UCSD-AML1 (cell line): ENCODE results near the gene NELL2.
"Not testable (repeated sequence)": the region's sequence is repeated elsewhere in the genome, so short reads cannot be mapped to it uniquely, and the experiment has no call there.

Experiments used
- DNase-seq: peaks from one replicate; lab custom pipeline; 2025; ENCODE audit not compliant: unreplicated experiment; lab: John Stamatoyannopoulos, UW

NELL2 gene

GRCh38 chr12:44697511-44697910 is 178.6 kb downstream of the NELL2 start:
- DNase-seq = no peak

GRCh38 chr12:44696542-44696941 is 179.6 kb downstream of the NELL2 start:
- no peak for DNase-seq

GRCh38 chr12:44694017-44694416 is 182.1 kb downstream of the NELL2 start:
- DNase-seq = no peak

DNA sequence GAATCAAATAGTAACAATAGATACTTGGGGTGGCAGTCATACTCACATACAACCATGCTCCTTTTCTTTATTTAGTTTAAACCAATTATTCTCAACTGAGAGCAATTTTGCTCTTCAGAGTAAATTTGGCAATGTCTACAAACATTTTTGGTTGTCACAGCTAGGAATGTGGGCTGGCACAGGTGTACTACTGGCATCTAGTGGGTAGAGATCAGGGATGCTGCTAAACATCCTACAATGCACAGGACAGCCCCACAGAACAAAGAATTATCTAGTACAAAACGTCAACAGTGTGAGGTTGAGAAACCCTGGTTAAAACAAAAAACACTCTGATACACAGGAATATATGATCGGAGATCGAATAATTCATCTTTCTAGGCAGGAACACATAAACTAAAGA is 186.5 kb downstream of the NELL2 start:
- DNase-seq = no peak

DNA sequence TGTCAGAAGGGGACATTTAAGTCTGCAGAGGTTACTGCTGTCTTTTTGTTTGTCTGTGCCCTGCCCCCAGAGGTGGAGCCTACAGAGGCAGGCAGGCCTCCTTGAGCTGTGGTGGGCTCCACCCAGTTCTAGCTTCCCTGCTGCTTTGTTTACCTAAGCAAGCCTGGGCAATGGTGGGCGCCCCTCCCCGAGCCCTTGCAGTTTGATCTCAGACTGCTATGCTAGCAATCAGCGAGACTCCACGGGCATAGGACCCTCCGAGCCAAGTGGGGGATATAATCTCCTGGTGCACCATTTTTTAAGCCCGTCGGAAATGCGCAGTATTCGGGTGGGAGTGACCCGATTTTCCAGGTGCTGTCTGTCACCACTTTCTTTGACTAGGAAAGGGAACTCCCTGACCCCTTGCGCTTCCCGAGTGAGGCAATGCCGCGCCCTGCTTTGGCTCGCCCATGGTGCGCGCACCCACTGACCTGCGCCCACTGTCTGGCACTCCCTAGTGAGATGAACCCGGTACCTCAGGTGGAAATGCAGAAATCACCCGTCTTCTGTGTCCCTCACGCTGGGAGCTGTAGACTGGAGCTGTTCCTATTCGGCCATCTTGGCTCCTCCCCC is 189.2 kb downstream of the NELL2 start:
- DNase-seq = not testable (repeated sequence)

GRCh38 chr12:44677724-44678123 is 198.4 kb downstream of the NELL2 start:
- DNase-seq = no peak

DNA sequence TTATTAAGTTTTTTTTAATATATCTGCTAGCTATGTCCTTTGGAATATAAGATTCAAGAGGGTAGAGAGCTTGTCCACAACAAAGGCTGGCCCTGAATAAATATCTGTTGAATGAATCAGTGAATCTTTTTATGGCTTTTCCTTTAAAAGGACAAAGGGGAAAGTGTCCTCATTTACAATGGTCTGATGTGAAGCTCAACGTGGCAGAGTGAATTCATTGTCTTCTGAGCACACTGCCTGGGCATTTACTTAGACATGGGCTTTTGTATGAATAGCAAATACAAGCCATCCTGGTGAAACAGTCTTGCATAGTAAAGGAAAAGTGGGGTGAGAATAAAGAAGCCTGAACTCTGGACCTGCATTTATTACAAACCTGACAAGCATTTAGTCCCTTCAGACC is 201.2 kb downstream of the NELL2 start:
- DNase-seq = no peak

DNA sequence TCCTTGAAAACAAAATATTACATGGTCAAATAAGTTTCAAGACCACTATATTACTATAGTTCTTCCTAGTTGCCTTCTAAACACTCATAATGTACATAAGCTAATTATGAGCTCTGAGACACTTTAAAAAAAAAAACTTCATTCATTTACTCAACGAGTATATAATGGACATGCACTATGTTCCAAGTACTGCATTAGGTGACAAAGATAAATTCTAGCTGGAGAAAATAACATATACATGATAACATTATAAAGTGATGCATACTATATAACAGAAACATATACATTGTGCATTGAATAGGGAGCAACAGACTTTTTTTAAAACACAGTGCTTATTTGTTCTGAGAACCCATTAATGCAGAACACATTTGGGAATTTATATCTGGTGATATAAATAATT is 202.3 kb downstream of the NELL2 start:
- no peak for DNase-seq

GRCh38 chr12:44672042-44672441 is 204.1 kb downstream of the NELL2 start:
- no peak for DNase-seq

DNA sequence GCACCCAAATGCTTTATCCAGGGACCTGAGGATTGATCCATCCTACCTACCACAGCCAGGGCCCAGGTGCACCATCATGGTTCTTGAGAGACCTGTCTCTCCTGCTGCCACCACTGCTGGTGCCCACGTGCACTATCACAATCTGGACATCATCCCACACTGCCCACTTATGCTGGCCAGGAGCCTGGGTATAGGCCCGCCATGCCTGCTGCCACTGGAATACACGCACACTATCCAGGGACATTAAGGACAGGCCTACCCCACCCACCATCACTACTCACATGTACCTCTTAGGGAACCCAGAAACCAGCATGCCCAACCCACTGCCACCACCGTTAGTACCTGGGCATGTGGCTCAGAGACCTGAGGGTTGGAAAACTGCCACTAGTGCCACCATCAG is 207.7 kb downstream of the NELL2 start:
- no peak for DNase-seq

DNA sequence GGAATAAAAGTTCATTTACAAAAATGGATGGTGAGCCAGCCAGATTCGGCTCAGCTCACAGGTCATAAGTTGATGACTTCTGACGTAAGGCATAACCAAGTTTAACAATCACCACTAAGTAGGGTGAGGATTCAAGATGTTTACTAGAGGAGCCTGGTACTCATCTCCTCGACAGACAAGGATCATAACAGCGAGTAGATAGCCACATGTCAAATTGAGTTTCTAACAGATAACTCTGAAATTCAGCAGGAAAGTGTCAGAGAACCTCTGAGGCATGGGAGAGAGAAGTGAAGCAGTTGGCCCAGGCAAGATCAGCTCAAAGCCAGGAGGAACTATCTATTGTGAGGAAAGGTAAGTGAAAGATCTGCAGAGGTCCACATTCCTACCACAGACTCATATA is 208.7 kb downstream of the NELL2 start:
- DNase-seq = no peak

GRCh38 chr12:44663291-44663690 is 212.8 kb downstream of the NELL2 start:
- no peak for DNase-seq

DNA sequence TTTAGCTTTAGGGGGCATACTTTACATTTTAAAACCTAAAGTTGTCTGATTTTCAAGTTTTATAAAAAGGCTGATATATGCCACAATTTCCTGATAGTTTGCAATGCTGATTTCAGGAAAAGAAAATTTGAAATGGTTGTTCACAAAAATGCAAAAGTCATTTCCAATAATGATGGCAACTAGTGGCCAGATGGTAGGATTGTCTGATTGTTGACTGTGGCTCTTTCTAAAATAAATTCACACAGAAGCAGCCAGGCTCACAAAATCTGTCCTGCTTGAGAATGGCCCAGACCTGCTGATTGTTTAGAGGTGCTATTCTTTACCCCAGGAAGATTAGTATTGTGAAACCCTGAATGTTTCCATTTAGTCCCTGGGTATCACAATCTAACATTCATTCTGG is 220.3 kb downstream of the NELL2 start:
- DNase-seq = no peak

DNA sequence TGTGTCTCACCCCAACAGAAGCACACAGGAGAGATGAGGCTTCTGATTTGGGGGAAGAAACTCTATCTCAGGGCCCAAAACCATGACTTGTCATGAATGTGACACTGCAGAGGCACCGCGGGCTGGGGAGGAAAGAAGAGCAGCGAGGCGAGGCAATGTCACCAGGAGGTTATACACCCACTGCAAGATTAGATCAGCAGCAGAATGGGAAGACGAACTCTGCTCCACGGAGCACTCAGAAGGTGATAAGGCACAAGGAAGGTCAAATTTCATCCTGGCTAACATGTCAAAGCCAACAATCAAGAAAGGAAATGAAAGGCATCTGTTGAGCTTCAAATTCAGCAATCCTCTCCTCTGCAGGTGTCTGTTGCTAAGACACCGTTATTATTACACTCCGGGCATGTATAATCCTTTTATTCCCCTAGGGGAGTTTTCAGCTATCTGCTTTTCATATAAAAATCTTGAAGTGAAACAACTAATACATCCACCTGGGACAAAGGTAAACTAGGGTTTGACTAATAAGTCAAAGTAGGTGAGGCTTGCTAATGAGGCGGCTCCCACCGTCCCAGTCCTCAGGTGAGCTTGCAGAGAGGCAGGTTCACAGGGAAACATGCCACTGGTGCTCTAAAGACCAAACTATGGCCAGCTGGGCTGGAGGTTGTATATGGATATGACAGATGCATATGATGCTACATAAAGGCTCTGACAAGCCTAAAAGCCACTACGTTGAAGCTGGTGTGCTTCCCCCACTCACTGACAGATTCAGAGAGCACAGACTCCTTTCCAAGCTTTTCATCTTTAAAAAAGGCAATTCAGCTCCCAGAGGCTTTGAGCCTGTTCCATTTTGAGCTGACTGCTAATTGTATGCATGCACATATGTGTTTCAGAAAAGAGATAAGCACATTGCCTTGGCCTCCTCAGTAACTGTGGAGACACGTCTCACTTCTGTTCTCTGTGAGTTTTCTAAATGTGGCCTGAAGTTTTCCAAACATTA is 221.2 kb downstream of the NELL2 start:
- DNase-seq = no peak

DNA sequence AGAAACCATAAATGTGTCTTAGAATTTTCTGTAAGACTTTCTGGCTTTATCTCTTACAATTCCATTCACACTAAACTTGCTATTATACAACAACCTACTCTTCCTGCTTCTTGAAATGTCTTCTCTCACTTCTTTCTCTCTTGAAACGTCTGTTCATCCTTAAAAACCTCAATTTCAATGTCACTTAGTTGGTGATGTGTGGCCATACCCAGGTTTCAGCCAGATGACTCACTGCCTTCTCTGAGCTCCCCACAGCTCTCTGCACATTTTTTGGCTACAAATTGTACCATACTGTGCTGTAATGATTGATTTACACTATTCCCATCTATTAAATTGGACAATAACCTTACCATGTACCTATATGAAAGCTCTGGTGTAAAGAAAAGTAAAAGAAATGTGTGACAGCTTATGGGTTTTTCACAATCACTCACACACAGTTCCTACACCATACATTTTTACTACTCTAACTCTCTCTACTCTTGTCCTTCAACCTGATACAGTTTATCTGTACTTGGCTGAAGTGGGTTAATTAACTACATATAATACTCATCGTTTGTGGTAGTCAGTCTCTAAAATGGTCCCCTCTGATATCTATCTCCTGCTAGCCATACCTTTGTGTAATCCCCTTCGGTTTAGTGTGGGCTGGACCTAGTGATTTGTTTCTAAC is 222.1 kb downstream of the NELL2 start:
- no peak for DNase-seq

DNA sequence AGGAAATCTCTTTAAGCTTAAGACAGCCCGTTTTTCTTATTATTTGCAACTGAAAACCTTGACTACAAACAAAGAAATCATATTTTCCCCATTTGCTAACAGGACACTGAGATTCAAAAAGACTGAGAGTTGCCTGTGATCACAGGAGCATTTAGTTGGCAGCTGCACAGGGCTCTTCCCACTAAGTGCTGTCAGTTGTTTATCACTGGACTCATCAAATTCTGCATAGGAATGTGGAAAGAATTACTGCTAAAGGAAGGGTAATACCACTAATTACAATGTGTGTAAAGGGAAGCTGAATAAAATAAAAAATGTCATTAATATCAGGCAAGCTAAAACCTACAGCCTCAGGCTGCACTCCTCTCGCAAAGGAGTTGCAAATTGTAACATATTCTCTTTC is 226.4 kb downstream of the NELL2 start:
- DNase-seq = no peak

DNA sequence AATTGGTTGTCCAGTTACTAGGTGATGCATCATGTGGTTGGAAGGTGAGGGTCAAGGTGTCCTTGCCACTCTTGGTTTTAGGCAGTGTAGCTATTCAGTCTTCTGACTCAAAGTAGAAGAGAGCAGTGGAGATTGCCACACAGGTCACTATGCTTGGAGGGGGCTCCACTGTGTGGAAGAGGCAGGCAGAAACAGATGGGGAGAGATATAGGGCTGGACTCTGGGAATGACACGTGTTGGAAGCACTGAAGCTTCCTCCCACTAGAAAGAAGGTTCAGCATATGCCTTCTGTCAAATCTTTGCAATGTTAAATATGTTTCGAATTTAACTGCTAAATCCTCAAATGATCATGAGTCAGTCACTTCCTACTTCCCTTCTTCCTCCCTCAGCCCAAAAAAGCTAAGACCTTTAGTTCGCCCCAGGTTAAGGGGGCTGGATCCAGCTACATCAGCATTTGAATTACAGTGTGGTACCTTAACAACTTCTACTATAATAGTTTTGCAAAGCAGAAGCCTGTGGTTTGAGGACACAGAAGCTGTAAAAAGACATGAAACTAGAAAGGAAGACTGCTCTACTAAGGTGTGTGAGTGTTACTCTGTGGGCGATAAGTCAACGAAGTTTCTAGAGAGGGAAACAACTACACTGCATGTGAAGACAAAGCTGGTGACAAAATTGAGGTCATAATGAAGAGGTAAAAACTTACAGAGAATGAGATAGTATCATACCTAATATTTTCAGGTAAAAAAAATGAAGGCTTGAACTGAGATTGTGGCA is 228.0 kb downstream of the NELL2 start:
- no peak for DNase-seq

- no peak for DNase-seq
Observed at GRCh38 chr12:44640427-44641190, 235.5 kb downstream of the NELL2 start.

GRCh38 chr12:44637875-44638274 is 238.2 kb downstream of the NELL2 start:
- DNase-seq = no peak

DNA sequence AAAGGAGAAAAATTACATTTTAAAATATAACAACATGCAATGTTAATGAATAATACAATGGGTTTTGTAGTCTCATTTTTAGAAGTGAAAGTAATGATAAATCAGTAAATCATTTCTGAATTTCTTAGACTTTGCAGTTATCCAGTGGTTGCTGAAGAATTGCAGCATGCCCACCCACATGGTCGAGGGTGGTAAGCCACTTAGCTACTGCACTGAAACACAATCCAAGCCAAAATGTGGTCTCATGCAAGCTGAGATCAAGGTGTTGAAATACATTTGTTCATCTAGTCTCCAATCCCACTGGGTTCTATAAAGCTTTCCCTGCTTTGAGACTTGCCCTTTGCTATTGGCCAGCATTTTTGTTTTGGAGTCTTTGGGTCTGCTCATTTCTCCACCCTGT is 247.9 kb downstream of the NELL2 start:
- DNase-seq = no peak
